Fibroblast of mammary gland (primary cell): Measurements from ENCODE around the gene IL36G.

ENCODE experiments used
- DNase-seq: peaks from one replicate; pipeline ENCODE4 v3.0.0-alpha.2; 2010; ENCODE audit warnings: low read depth
- H3K4me3 ChIP-seq: 2 replicates; pipeline ENCODE4 v1.5.1; 2011; ENCODE audit warnings: low read depth, mild to moderate bottlenecking, low read length, moderate library complexity; ENCODE audit not compliant: control insufficient read depth
- TF ChIP-seq, protein P1 (sequence below): conservative IDR thresholded peaks from 2 replicates; pipeline ENCODE4 v1.5.1; 2011; ENCODE audit warnings: low read depth, low read length, inconsistent platforms; ENCODE audit not compliant: control insufficient read depth, insufficient read depth

The IL36G gene

DNA sequence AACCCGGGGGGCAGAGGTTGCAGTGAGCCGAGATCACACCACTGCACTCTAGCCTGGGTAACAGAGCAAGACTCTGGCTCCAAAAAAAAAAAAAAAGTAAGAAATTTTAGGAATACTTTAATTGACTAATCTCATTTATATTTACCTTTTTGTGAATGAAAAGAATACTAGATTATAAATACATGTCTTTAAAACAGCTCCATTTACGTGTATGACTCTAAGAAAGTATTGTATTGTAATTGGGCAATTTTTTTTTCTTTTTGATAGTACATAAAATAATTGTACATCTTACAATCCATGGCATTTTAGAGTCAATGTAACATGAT lies 35.5 kb downstream of the IL36G start:
- TF ChIP-seq, protein P1, sequence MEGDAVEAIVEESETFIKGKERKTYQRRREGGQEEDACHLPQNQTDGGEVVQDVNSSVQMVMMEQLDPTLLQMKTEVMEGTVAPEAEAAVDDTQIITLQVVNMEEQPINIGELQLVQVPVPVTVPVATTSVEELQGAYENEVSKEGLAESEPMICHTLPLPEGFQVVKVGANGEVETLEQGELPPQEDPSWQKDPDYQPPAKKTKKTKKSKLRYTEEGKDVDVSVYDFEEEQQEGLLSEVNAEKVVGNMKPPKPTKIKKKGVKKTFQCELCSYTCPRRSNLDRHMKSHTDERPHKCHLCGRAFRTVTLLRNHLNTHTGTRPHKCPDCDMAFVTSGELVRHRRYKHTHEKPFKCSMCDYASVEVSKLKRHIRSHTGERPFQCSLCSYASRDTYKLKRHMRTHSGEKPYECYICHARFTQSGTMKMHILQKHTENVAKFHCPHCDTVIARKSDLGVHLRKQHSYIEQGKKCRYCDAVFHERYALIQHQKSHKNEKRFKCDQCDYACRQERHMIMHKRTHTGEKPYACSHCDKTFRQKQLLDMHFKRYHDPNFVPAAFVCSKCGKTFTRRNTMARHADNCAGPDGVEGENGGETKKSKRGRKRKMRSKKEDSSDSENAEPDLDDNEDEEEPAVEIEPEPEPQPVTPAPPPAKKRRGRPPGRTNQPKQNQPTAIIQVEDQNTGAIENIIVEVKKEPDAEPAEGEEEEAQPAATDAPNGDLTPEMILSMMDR: no peak
- no peak for DNase-seq
- H3K4me3 ChIP-seq: no peak overlapping the region

DNA sequence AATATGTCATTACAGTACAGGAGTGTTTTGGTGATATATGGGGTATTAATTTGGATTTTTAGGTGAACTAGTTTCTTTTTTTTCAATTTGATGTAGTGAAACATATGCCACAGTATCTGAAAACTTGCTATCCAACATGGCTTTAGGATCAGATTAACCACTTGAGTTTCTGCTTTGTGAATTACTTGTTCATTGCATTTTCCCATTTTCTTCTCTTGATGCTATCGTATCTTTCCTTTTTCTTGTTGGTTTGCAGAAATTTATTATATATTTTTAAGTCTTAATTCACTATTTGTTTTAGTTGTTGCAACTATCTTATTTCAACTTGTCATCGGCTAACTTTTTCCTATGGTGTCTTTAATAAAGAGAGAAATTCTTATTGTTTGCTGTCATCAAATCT lies 36.3 kb downstream of the IL36G start:
- no peak overlapping the region for H3K4me3 ChIP-seq
- TF ChIP-seq, protein P1: no peak
- DNase-seq: no peak

DNA sequence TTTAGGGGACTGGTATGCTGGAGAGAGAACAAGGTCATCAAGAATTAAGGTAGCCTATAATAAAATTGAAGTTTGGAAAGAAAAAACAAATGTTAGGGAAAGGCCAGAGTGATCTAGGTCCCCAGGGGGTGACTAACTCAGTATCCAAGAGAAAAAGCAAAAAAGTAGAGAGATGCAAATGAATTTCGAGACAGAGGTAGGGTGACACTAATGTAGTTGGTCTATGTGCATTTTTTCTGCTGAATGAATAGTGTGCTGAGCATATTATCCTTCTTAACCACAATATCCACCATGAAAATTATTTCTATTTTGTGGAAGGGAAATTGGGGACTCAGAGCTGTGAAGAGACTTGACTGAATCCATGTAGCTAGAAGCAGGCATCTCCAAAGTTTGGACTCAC lies 37.2 kb downstream of the IL36G start:
- no peak for DNase-seq
- TF ChIP-seq, protein P1: no peak
- H3K4me3 ChIP-seq: no peak overlapping the region

DNA sequence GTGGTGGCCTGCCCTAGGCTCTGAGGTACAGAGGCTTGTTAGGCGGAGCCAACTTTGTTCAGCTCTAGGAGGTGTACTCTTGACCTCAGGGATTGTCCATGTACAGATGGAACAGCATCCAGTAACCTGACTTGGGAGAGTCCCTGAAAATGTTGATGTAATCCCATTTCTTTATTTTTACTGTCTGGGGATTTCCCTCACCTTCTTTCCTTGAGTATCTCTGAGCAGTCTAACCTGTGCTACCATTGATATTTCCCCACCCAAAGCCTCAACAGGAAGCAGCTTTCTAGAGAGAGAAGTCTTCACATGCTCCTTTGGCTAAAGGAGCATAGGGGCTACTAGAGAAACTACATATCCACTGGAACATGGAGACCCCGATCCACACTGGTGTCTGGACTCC lies 37.8 kb downstream of the IL36G start:
- no peak overlapping the region for H3K4me3 ChIP-seq
- DNase-seq: no peak
- TF ChIP-seq, protein P1: no peak

DNA sequence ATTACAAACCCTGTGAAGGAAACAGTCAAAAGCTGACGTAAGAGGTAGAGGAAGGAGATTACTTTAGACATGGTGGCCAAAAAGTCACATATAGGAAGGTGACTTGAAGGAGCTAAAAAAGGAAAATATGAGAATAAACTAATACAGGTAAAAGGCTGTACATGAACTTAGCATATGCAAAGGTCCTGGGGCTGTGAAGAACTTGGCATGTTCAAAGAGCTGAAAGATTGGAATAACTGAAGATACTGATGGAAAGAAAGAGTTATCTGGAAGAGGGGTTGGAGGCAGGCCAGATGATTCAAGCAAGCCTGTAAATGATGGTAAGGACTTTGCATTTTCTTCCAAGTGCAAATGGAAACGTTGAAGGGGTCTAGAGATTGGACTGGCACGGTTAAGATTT lies 40.7 kb downstream of the IL36G start:
- TF ChIP-seq, protein P1: no peak
- no peak overlapping the region for H3K4me3 ChIP-seq
- DNase-seq: no peak

DNA sequence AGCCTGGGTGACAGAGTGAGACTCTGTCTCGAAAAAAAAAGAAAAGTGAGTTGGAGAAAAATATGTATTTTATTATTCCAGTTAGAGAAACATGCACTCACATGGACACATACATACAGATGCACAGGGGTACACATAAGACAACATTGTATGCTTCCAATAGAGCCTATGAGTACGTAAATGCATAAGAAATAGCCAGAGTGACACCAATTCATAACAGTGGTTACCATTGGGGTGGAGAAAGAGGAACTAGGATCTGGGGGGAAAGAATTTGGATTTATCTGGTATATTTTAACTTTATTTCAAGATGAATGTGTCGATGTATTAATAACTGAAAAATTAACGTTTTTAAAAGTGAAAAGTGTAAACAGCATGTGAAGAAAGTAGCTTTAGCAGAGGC lies 43.5 kb downstream of the IL36G start:
- DNase-seq: no peak
- TF ChIP-seq, protein P1: no peak
- H3K4me3 ChIP-seq: no peak overlapping the region

DNA sequence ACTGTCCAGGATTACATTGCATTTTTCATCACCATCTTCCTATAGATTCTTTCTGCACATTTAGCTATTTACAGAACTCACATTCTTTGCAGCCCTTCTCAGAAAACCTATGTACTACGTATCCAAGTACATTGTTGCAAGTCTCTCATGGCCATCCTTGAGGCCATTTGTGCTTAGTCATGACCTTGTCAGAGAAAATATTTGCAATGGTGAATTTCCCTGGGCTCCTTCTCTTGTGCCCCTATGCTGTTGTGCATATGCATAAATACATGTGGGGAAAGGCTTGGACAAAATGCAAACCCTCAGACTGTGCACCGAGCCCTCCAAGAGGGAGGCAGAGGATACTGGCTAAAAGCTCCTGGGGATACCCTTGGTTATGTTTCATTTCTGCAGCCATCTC lies 47.0 kb downstream of the IL36G start:
- no peak for DNase-seq
- TF ChIP-seq, protein P1: no peak
- no peak overlapping the region for H3K4me3 ChIP-seq
